HG03139 (cell line): ENCODE results near the gene CNST.
"Not testable (repeated sequence)": the region's sequence is repeated elsewhere in the genome, so short reads cannot be mapped to it uniquely, and the experiment has no call there.

Experiments used
- ATAC-seq: cut with Tn5 transposase; IDR thresholded peaks from one replicate; pipeline ENCODE4 v1.9.1; 2021; ENCODE audit not compliant: unreplicated experiment

CNST gene

GRCh38 chr1:246617768-246618167, 51.5 kb downstream of the CNST start:
- ATAC-seq, result no peak

GRCh38 chr1:246618240-246618808, 52.1 kb downstream of the CNST start:
- ATAC-seq, result no peak

- ATAC-seq, result no peak
Measured at GRCh38 chr1:246622035-246622652, 55.9 kb downstream of the CNST start.

GRCh38 chr1:246624091-246624490, 57.8 kb downstream of the CNST start:
- no peak for ATAC-seq

- peak; percentile 78 for ATAC-seq
Measured at GRCh38 chr1:246629030-246629429, 62.8 kb downstream of the CNST start.

GRCh38 chr1:246629976-246630375, 63.7 kb downstream of the CNST start:
- no peak for ATAC-seq

- ATAC-seq, result no peak
Measured at GRCh38 chr1:246631426-246631825, 65.2 kb downstream of the CNST start.

- ATAC-seq, result no peak
Measured at GRCh38 chr1:246632281-246633168, 66.3 kb downstream of the CNST start.

- ATAC-seq, result not testable (repeated sequence)
Measured at GRCh38 chr1:246634659-246635058, 68.4 kb downstream of the CNST start.

GRCh38 chr1:246638941-246639655, 72.8 kb downstream of the CNST start:
- ATAC-seq, result no peak

- no peak for ATAC-seq
Measured at GRCh38 chr1:246639732-246640131, 73.5 kb downstream of the CNST start.

- no peak for ATAC-seq
Measured at GRCh38 chr1:246640747-246641146, 74.5 kb downstream of the CNST start.

GRCh38 chr1:246641394-246641793, 75.1 kb downstream of the CNST start:
- ATAC-seq, result no peak

GRCh38 chr1:246642719-246643118, 76.5 kb downstream of the CNST start:
- ATAC-seq, result no peak

GRCh38 chr1:246647113-246647512, 80.9 kb downstream of the CNST start:
- no peak for ATAC-seq

GRCh38 chr1:246647513-246647912, 81.3 kb downstream of the CNST start:
- no peak for ATAC-seq

GRCh38 chr1:246651012-246651695, 84.9 kb downstream of the CNST start:
- ATAC-seq, result no peak

GRCh38 chr1:246658567-246658966, 92.3 kb downstream of the CNST start:
- no peak for ATAC-seq

GRCh38 chr1:246659594-246660140, 93.4 kb downstream of the CNST start:
- ATAC-seq, result no peak

GRCh38 chr1:246661451-246661850, 95.2 kb downstream of the CNST start:
- ATAC-seq, result no peak

GRCh38 chr1:246667773-246668172, 101.5 kb downstream of the CNST start:
- ATAC-seq, result no peak
